Left forelimb (tissue), 1 donor: Measurements from ENCODE around the gene LMTK3.
"Not testable (repeated sequence)": the region's sequence is repeated elsewhere in the genome, so short reads cannot be mapped to it uniquely, and the experiment has no call there.

Experiments
- DNase-seq: peaks from one replicate; pipeline ENCODE4 v3.0.0-alpha.2; 2018; ENCODE audit warnings: low spot score

LMTK3 gene

DNA sequence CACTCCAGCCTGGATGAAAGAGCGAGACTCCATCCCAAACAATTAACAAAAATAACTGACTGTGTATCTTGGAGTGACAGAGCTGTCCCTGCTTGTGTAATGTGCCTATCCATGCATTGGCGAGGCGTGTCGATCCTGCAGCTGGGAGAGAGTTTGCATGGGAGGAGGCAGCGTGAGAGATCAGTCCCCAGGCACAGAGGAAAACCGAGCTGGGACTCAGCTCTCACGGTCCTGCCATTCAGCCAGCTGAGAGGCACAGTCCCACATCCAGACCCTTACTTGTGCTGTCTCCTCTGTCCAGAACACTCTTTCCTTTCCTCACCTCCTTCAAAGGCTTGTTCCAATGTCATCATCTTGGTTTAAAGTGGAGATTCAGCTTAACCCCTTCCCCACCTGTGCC is 28.5 kb upstream of the LMTK3 start:
- no peak for DNase-seq

DNA sequence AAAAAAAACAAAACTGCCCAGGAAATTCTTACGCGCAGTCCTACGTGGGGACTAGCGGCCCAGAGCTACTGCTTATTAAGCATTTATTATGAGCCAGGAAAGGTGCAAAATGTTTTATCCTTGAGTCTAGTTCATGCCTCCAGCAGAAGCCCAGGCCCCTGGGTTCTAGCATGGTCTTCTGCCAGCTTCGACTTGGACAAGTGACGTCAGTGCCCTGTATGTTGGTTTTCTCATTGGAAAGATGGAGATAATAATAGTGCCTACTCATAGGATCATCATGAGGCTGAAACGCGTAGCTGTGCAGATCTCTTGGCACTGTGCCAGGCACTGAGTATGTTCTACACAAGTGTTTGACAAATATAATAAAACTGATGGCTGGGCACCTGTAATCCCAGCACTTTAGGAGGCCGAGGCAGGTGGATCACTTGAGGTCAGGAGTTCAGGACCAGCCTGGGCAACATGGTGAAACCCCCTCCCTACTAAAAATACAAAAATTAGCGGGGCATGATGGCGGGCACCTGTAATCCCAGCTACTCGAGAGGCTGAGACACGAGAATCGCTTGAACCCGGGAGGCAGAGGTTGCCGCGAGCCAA is 28.0 kb upstream of the LMTK3 start:
- DNase-seq = no peak

DNA sequence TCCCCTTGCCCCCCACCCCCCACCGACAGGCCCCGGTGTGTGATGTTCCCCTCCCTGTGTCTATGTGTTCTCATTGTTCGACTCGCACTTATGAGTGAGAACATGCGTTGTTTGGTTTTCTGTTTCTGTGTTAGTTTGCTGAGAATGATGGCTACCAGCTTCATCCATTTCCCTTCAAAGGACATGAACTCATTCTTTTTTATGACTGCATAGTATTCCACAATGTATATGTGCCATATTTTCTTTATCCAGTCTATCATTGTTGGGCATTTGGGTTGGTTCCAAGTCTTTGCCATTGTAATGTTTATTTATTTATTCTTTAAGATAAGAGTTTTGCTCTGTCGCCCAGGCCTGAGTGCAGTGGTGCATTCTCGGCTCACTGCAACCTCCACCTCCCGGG is 26.4 kb upstream of the LMTK3 start:
- DNase-seq = not testable (repeated sequence)

DNA sequence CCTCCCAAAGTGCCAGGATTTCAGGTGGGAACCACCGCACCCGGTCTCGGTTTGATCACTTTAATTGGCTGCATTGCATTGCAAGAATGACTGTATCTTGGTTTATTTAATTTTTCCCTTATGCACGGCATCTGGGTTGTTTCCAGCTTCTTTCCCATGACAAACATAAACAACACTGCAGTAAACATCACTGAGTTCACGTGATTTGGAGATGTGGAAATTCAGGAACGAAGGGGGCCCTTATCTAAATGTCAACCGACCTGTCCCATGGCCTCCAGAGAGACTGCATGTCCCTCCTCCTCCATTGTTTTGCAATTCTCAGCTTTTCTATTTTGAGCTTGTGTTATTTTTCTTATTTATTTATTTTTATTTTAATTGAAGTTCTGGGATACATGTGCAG is 25.9 kb upstream of the LMTK3 start:
- no peak for DNase-seq

DNA sequence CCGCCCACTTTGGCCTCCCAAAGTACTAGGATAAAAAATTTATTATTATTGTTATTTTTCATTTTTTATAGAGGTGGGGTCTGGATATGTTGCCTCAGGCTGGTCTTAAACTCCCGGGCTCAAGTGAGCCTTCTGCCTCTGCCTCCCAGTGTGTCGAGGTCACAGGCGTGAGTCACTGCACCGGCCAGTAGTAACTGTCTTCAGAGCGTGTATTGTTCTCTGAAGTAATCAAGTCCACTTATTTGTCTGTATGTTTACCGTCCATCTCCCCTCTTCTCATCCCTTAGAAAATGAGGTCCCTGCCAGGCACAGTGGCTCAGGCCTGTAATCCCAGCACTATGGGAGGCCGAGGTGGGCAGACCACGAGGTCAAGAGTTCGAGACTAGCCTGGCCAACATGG is 22.1 kb upstream of the LMTK3 start:
- no peak for DNase-seq

DNA sequence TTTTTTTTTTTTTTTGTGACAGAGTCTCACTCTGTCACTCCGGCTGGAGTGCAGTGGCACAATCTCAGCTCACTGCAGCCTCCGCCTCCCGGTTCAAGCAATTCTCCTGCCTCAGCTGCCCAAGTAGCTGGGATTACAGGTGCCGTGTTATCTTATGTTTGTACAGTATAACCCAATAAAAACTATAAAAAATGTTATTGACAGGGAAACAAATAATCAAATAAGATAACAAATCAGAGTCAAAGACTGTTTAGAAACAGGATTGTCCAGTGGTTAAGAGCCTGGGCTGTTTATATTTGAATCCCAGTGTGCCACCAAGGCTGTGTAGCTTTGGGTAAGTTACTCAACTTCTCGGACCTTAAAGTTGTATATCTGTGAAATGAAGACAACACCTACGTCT is 19.1 kb upstream of the LMTK3 start:
- DNase-seq = no peak

DNA sequence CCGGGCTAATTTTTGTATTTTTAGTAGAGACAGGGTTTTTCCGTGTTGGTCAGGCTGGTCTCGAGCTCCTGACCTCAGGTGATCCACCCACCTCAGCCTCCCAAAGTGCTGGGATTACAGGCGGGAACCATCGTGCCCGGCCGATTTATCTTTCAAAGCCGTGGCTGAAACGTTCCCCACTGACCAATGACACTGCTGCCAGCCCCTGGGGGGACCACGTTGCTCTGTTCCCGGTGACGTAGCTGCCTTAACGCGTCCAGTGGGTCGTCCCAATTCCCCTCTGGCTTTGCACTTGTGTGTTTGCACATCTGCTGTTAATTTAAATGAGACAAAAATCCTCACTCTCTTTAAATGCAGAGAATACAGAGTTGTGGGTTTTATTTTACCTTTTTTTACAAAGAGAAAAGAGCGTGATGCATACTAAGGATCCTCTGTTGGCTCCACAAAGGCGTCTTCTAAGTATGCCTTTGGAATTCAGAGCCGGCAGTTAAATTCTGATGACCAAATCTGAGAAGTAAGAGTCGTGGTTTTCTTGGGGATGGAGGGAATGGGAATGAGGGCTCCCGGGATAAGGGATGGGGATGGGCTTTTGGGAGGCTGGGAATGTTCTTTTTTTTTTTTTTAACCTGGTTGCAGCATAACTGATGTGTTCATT is 18.6 kb upstream of the LMTK3 start:
- no peak for DNase-seq

DNA sequence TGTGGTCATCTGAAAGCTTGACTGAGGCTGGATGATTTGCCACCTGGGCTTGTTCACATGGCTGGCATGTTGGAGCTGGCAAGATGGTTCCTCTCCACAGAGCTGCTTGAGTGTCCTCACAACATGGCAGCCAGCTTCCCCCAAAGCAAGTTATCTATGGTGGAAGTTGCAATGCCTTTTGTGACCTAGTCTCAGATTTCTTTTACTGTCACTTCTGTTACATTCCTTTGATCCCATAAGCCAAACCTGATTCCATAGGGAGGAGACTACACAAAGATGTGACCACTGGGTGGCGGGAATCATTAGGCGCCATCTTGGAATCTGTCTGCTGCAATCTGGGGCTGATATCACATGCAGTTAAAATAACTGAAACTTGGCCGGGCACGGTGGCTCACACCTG is 17.5 kb upstream of the LMTK3 start:
- DNase-seq = no peak

DNA sequence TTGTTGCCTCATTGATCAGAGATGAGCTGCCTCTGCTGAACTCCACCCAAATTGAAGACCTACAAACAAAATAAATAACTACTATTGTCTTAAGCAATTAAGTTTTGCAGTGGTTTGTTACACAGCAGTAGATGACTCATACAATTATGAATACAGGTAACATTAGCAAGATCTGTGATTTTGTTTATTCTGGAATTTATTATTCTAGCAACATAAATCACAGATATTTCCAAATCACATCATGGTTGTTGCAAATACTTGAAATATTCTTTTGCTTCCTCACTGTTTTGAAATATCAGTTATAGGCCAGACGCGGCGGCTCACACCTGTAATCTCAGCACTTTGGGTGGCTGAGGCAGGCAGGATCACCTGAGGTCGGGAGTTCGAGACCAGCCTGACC is 13.1 kb upstream of the LMTK3 start:
- DNase-seq = no peak

DNA sequence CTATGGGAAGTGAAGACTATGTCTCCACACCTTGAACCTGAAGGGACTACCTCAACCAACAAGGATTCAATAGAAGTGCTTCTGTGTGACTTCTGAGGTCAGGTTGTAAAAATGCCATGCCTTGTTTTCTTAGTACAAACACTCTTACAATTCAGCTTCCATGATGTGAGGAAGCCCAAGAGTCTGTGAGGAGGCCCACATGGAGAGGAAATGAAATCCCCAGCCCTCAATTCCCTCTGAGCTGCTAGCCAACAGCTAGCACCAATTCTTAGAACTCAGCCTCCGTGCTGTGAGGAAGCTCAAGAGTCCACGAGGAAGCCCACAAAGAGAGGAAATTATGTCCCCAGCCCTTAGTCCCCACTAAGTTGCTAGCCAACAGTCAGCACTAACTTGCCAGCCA is 12.6 kb upstream of the LMTK3 start:
- DNase-seq = no peak

DNA sequence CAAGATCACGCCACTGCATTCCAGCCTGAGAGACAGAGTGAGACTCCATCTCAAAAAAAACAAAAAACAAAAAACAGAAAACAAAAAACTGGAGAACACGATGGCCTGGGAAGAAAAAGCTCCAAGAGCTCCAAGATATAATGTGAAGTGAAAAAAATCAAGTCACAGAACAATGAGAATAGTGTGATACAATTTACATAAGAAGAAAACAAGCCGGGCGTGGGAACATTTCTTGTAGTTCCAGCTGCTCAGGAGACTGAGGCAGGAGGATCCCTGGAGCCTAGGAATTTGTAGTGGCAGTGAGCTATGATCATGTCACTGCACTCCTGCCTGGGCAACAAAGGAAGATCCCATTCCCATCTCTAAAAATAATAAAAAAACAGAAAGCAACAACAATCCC is 8.5 kb upstream of the LMTK3 start:
- no peak for DNase-seq

DNA sequence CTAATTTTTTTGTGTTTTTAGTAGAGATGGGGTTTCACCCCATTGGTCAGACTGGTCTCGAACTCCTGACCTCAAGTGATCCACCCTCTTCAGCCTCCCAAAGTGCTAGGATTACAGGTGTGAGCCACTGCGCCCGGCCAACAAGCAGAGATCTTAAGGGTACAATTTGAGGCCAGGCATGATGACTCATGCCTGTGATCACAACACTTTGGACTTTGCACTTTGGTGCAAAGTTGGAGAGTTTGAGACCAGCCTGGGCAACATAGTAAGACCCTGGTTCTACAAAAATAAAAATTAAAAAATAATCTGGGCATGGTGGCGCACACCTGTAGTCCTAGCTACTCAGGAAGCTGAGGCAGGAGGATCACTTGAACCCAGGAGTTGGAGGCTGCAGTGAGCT is 7.8 kb upstream of the LMTK3 start:
- not testable (repeated sequence) for DNase-seq

DNA sequence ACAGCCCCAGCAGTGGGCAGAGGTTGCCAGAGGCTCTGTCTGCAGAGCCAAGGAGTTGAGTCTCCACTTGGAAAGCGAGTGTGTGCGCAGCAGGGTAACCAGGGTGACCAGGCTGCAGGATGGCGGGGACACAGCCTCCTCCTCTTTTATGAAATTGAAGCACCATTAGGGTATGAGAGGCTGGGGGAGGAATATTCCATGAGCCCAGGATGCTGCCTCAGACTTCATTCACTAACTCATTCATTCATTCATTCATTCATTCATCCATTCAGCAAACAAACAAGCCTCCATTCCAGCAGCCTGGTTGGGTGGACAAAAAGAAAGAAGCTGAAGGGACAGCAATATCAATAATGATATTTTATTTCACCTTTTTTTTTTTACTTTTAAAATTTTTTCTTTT is 6.6 kb upstream of the LMTK3 start:
- DNase-seq = no peak

DNA sequence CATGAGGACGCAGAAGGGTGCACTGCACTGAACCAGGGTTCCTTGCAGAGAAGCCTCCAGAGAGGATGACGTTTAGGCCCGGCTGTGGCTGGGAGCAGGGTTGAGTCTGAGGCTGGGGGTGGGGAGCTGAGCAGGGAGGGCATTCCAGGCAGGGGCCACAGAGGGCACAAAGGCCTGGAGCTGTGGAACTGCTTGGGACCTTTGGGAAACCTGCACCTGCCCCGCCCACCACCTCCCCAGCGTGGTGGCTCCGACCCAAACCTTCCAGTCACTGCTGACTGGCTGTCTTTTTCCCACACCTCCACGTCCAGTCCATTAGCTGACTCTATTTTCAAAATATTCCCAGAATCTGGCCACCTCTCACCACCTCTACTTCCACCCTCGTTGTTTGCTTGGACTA is 4.9 kb upstream of the LMTK3 start:
- DNase-seq = no peak

DNA sequence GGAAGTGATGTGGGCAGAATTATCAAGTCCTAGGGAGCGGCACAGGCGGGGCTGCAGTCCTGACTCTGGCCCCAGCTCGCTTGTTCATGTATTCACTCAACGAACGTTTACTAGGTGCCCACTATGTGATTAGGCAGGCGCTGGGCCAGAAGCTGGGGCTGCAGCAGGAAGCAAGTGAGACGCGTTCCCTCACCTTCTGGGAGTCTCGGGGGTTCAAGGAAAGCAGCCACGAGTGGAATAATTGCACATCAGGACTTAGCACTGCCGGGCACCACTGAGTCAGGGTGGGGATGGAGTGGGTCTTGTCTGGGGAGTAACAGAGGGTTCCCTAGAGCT is 2.5 kb upstream of the LMTK3 start:
- DNase-seq = no peak

DNA sequence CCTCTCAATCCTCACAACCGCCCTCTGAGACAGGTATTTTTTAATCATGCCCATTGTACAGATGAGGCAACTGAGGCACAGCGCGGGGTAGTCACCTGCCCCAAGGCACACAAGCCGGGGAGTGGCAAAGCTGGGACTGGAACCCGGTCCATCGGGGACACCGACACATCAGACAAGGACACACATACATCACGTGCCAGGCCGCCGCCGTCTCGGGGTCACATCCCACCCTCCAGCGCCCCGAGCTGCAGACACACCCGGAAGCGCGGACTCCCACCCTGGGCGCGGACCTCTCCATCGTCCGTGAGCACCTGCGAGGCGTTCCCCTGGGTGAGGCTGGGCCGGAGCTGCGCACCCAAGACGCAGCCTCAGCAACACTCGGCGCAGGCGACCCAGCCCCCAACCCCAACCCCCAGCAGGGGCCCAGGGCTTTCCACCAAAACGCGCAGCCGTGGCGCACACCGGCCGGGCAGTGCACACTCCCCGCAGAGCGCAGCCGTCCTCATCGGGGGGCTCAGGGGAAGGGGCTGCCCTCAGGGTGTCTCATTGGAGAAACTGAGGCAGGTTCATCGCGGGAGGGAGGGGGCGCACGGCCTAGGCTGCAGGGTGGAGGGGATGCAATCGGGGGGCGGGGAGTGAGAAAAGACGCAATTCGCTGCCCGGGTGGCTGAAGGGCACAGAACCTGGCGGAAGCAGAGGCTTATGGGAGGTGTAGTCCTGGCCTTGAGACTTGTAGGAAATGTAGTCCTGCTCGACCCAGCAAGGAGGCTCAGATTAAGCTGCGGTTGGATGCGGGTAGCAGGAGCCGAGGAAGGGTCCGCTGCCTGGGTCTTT is 1.9 kb upstream of the LMTK3 start:
- no peak for DNase-seq

DNA sequence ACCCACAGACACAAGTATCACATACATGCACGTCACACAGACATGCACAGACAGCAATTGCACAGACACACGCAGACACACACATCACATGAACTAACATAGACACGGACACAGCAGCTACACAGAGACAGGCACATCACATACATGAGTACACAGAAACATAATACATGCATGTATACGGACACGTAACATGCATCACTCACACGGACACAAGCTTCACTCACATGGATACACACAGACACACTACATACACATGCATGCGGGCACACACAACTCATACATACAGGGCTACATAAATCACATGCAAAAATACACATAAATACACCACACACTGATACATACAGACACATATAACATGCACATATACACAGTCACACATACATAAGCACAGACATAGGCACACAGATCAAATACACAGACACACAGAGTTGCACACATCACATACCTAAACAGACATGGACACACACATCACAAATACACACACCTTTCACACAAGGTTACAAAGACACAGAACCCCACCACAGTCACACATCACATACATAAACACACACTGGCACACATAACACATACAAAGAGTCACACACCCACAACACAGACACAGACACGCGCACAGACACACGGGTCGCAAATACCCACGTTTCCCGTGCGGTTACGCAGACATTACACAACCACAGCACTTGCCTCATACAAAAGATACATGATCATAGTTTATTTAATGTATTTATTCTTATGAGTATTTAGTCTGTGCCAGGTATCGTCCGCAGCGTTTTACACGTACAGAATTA is 1.1 kb upstream of the LMTK3 start:
- DNase-seq = no peak

DNA sequence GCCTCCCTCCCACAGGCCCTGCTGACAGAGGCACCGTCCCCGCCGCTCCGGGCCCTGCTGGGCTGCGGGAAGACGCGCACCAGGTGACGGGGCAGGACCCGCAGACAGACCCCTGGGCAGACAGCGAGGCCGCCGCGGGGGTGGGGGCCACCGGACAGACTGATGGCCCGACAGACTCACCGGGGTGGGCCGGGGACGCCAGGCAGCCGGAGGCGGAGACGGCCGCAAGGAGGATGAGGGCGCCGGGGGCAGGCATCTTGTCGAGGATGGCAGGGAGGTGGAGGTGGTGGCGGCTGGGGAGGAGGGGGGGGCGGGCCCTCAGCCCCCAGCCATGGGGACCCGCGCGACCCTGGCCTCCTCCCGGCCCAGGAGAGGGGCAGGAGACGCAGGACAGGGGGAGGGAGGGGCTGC is 309 bp downstream of the LMTK3 start:
- DNase-seq = no peak

DNA sequence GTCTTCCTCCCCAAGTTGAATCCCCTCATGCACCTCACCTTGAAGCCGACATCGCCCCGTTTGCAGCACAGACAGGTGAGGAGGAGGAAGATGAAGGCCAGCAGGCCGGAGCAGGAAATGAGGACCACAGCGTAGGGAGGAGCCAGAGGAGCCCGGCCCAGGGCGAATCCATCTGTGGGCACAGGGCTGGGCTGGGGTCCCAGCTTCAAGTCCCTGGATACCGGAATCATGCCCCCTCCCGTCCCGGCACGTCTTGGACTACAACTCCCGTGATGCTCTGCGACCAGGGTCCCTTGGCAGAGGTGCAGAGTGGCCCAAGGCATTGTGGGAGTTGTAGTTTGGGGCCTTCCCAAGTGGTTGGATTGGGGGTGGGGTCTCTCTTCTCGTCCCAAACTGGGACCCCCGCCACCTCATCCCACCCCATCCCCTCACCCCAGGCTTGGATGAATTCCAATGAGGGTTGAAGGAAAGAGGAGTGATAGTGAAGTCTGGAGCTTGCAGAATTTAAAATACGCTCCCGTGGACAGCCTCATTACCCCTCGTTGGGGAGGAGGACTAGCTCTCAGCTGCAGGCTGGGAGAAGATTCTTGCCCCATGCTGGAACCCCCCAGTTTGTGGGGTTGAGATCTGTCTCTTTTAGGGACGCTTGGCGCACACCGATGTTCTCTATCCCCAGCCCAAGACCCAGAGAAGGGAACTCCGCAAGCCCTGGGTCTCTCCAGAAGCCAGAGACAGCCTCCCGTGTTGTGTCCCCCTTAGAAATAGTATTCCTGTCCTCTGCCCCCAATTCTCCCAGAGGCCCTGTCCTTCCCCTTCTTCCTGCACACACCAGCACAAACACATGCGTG is 990 bp downstream of the LMTK3 start:
- DNase-seq = no peak

DNA sequence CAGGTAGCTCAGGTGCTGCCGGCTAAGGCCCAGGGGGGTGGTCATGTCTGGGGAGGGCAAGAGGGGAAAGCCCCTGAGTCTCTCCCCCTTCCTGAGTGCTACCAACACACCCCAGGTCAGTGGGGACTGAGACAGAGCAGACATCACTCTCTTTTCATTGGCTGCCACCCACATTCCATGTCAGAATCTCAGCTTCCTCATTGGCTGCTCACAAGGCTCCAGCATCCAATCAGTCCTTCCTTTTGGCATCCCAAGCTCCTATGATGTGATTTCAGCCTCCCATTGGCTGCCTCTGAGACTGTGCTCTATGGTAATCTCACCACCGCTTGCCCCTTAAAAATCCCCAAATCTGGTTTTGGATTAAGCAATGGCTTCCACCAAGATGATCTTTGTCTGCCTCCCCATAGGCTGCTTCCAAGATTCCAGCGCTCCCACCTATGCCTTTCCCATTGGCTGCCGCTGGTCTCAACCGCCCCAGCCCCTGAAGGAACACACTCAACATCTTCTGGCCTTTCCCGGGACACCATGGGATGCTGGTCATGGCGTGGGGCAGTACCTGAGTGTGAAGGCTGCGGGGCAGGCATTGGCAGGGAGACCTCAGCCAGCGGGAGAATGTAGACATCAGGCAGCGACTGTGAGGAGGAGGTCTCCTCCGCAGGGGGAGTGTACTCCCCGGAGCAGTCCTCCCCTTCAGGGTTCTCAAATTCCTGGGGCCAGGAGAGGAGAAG is 2.0 kb downstream of the LMTK3 start:
- DNase-seq = no peak

DNA sequence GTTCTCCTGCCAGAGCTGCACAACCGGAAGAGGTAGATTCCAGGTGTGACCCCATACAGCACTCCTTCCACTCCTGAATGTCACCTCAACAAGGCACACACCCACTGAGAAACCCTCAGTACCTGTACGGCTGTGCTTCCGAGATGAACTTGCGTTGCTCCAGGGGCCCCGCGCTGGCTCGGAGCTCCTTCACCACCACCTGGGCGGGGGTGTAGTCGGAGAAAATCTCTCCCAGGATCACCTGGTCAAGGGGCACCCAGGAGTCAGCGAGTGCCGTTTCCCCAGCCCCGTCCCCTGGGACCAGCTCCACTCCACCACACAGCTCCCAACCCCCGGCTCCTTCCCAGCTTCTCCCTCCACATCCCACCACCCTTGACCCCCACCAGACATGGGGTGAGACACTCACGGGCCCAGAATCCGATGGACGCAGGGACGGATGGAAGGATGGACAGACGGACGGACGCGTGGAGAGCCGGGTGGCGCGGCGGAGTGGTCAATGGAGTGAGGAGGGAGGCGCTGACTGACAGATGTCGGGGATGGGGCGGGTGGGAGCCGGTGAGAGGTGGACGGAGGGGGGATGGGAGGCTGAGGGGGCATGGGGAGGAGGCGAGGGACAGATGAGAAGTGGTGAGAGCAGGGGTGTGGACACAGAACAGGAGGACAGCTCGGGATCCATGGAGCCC is 2.8 kb downstream of the LMTK3 start:
- DNase-seq = no peak
